PC-9 (cell line): ENCODE results near the gene C4orf51.

Experiments used
- CTCF ChIP-seq: fragments of 200-600 bp; sonication (generic); conservative IDR thresholded peaks from 2 replicates; pipeline ENCODE4 v1.6.1; 2017; ENCODE audit warnings: mixed run types, antibody characterized with exemption, mild to moderate bottlenecking, moderate library complexity
- EZH2 ChIP-seq: fragments of 200-600 bp; sonication (generic); IDR thresholded peaks from 2 replicates; pipeline ENCODE4 v1.8.0; 2017; ENCODE audit warnings: antibody characterized with exemption, low read depth

- no peak for TF ChIP-seq CTCF
- no peak for TF ChIP-seq EZH2
Observed at GRCh38 chr4:145740806-145741205, 60.9 kb downstream of the C4orf51 start.
